ENCODE measurements around the gene FOXL1.

FOXL1 gene

GRCh38 chr16:86546638-86547013, 31.7 kb upstream of the FOXL1 start:
- H3K27ac ChIP-seq = no peak overlapping the region
- H3K4me3 ChIP-seq = no peak overlapping the region

- no peak overlapping the region for H3K4me3 ChIP-seq
- H3K27ac ChIP-seq = no peak overlapping the region
These were observed 31.1 kb upstream of the FOXL1 start for GRCh38 chr16:86547286-86547685.

GRCh38 chr16:86549076-86549892, 29.1 kb upstream of the FOXL1 start:
- H3K4me3 ChIP-seq = no peak overlapping the region
- H3K27ac ChIP-seq = no peak overlapping the region

- Histone ChIP-seq H3K4me3 (no peak overlapping the region), H3K27ac (no peak overlapping the region)
These were observed 28.5 kb upstream of the FOXL1 start for GRCh38 chr16:86549893-86550190.

- H3K27ac ChIP-seq = no peak overlapping the region
- H3K4me3 ChIP-seq = no peak overlapping the region
These were observed 28.1 kb upstream of the FOXL1 start for GRCh38 chr16:86550281-86550680.

GRCh38 chr16:86553356-86553755, 25.0 kb upstream of the FOXL1 start:
- Histone ChIP-seq H3K27ac (no peak overlapping the region), H3K4me3 (no peak overlapping the region)

- peak overlapping the region; percentile 82 to 96 (median 87) for H3K4me3 ChIP-seq
- peak overlapping the region; percentile 46 to 99 (median 92) for H3K27ac ChIP-seq
These were observed 23.8 kb upstream of the FOXL1 start for GRCh38 chr16:86554599-86554916.

- H3K27ac ChIP-seq = peak within 1 kb of the TSS; percentile 46 to 99 (median 92)
- H3K4me3 ChIP-seq = peak within 1 kb of the TSS; percentile 82 to 96 (median 87)
These were observed 23.2 kb upstream of the FOXL1 start, which contains the start of gene MTHFSD for GRCh38 chr16:86554917-86555703. MTHFSD (minus strand) TSS chr16:86555235; CDS start chr16:86555184, 51 bp downstream.

- H3K4me3 ChIP-seq = peak overlapping the region; percentile 82 to 96 (median 87)
- peak overlapping the region in 17 of 21 experiments; percentile 78 to 99 (median 94) for H3K27ac ChIP-seq
These were observed 22.7 kb upstream of the FOXL1 start for GRCh38 chr16:86555704-86556075.

- no peak overlapping the region for H3K4me3 ChIP-seq
- no peak overlapping the region for H3K27ac ChIP-seq
These were observed 21.8 kb upstream of the FOXL1 start for GRCh38 chr16:86556576-86556975.

GRCh38 chr16:86557587-86557986, 20.8 kb upstream of the FOXL1 start:
- H3K4me3 ChIP-seq = no peak overlapping the region
- no peak overlapping the region for H3K27ac ChIP-seq

GRCh38 chr16:86558355-86559193, 19.8 kb upstream of the FOXL1 start:
- H3K27ac ChIP-seq = no peak overlapping the region
- H3K4me3 ChIP-seq = no peak overlapping the region

GRCh38 chr16:86559802-86560305, 18.5 kb upstream of the FOXL1 start:
- no peak overlapping the region for H3K4me3 ChIP-seq

GRCh38 chr16:86562356-86562755, 16.0 kb upstream of the FOXL1 start:
- no peak overlapping the region for H3K27ac ChIP-seq
- no peak overlapping the region for H3K4me3 ChIP-seq

More at GRCh38 chr16:86559802-86560305, 18.5 kb upstream of the FOXL1 start:
- no peak overlapping the region for H3K27ac ChIP-seq

GRCh38 chr16:86563469-86564345, 14.6 kb upstream of the FOXL1 start:
- H3K27ac ChIP-seq = no peak overlapping the region
- H3K4me3 ChIP-seq = no peak overlapping the region

GRCh38 chr16:86565181-86565631, 13.1 kb upstream of the FOXL1 start:
- no peak overlapping the region for H3K4me3 ChIP-seq
- no peak overlapping the region for H3K27ac ChIP-seq

- Histone ChIP-seq H3K4me3 (peak overlapping the region in 1 of 7 experiments; percentile 27), H3K27ac (no peak overlapping the region)
These were observed 12.5 kb upstream of the FOXL1 start for GRCh38 chr16:86565644-86566511.

GRCh38 chr16:86566601-86566965, 11.8 kb upstream of the FOXL1 start, which contains the start of gene FOXC2:
FOXC2 (plus strand) TSS chr16:86566829; CDS start chr16:86567336, 507 bp downstream.
- H3K4me3 ChIP-seq = peak within 1 kb of the TSS in 6 of 7 experiments; percentile 13 to 28 (median 16)
- H3K27ac ChIP-seq = no peak within 1 kb of the TSS

All from skin epidermis (tissue), 12 donors.